GM06990 (cell line): ENCODE data around the gene TMEM128.
"Not testable (repeated sequence)": the region's sequence is repeated elsewhere in the genome, so short reads cannot be mapped to it uniquely, and the experiment has no call there.

Experiments used
- DNase-seq: peaks from one replicate; pipeline ENCODE4 v3.0.0-alpha.2; 2011; ENCODE audit not compliant: insufficient read length; ENCODE audit errors: extremely low read depth
- H3K27me3 ChIP-seq: replicated peaks from 2 replicates; pipeline ENCODE4 v1.6.0; 2011; ENCODE audit warnings: low read length; ENCODE audit not compliant: control insufficient read depth, insufficient read depth
- H3K36me3 ChIP-seq: 2 replicates; pipeline ENCODE4 v1.5.1; 2011; ENCODE audit warnings: low read length; ENCODE audit not compliant: control insufficient read depth, insufficient read depth
- H3K4me3 ChIP-seq: replicated peaks from 2 replicates; pipeline ENCODE4 v1.5.1; 2011; ENCODE audit warnings: low read depth, mild to moderate bottlenecking, control low read depth, low read length
- CTCF ChIP-seq: IDR thresholded peaks from 2 replicates; pipeline ENCODE4 v1.5.1; 2011; ENCODE audit warnings: low read length, control low read depth, mild to moderate bottlenecking, inconsistent platforms; ENCODE audit not compliant: insufficient read depth, poor library complexity, severe bottlenecking

The TMEM128 gene

GRCh38 chr4:4245172-4245571, 2.9 kb downstream of the TMEM128 start:
- Histone ChIP-seq H3K36me3 (peaks cover 4% of the 10 kb centered on the region), H3K4me3 (no peak overlapping the region), H3K27me3 (no peaks in the 10 kb centered on the region)
- DNase-seq: no peak
- TF ChIP-seq CTCF: no peak

- not testable (repeated sequence) for H3K36me3 ChIP-seq, H3K4me3 ChIP-seq, H3K27me3 ChIP-seq, DNase-seq
These were observed 8.5 kb downstream of the TMEM128 start for GRCh38 chr4:4239551-4239950.

GRCh38 chr4:4233610-4234009, 14.4 kb downstream of the TMEM128 start:
- H3K27me3 ChIP-seq: no peaks in the 10 kb centered on the region
- H3K36me3 ChIP-seq: peaks cover 1% of the 10 kb centered on the region; the same call in 1 of the 2 replicates
- no peak for TF ChIP-seq CTCF
- no peak overlapping the region for H3K4me3 ChIP-seq
- DNase-seq: no peak

- Histone ChIP-seq H3K4me3 (no peak overlapping the region), H3K27me3 (no peaks in the 10 kb centered on the region; the same call in 1 of the 2 replicates), H3K36me3 (no peaks in the 10 kb centered on the region)
- DNase-seq: no peak
- TF ChIP-seq CTCF: no peak
These were observed 19.7 kb downstream of the TMEM128 start for GRCh38 chr4:4228356-4228668.

- Histone ChIP-seq H3K36me3 (no peaks in the 10 kb centered on the region), H3K27me3 (no peaks in the 10 kb centered on the region; the same call in 1 of the 2 replicates), H3K4me3 (no peak overlapping the region)
- TF ChIP-seq CTCF: no peak
- no peak for DNase-seq
These were observed 20.3 kb downstream of the TMEM128 start for GRCh38 chr4:4227510-4228355.

- H3K36me3 ChIP-seq: no peaks in the 10 kb centered on the region
- no peaks in the 10 kb centered on the region; the same call in 1 of the 2 replicates for H3K27me3 ChIP-seq
- no peak within 1 kb of the TSS for H3K4me3 ChIP-seq
- TF ChIP-seq CTCF: no peak
- no peak for DNase-seq
These were observed 21.2 kb downstream of the TMEM128 start, which contains the start of gene OTOP1 for GRCh38 chr4:4226606-4227438. Gene OTOP1 (minus strand): TSS chr4:4226929. CDS start chr4:4226864, 65 bp downstream.
